ENCODE results near the gene FHDC1. TPM values are rescaled to one million over a fixed set of nuclear protein-coding genes. Genes with fewer than 3 reads are reported as not detected.

Gene FHDC1
- total RNA-seq, 2 experiments from 2014 or later: 0.05 to 0.11 TPM

GRCh38 chr4:152973629-152974467, 37.7 kb downstream of the FHDC1 start:
- DNase-seq (no peak), ATAC-seq (no peak)
- POLR2A ChIA-PET: interaction anchor here (0.9 kb wide), 1 partner anchor 11 kb away, joined by 3 read pairs; no protein-coding TSS in a partner anchor
- intact Hi-C loops (cut with micrococcal nuclease): no loop called here
- no peak for TF ChIP-seq CTCF (IDR thresholded peaks at IDR 0.05)
- Mint-ChIP-seq H3K4me1 (ENCODE audit: low read depth) (no peaks in the 10 kb centered on the region), H3K9me3 (no peaks in the 10 kb centered on the region), H3K4me3 (no peak overlapping the region), H3K27ac (no peak overlapping the region), H3K27me3 (no peaks in the 10 kb centered on the region), H3K36me3 (ENCODE audit: low read depth) (no peaks in the 10 kb centered on the region)
- CTCF ChIA-PET: interaction anchor here (0.9 kb wide), 1 partner anchor 9 kb away, joined by 3 read pairs; no protein-coding TSS in a partner anchor

- ATAC-seq: no peak
Measured at GRCh38 chr4:152974468-152975379, 38.6 kb downstream of the FHDC1 start.

GRCh38 chr4:152975380-152976211, 39.5 kb downstream of the FHDC1 start:
- ChIA-PET POLR2A (no interaction called here), CTCF (no interaction called here)
- ATAC-seq (no peak), DNase-seq (no peak)
- Mint-ChIP-seq H3K4me1 (ENCODE audit: low read depth) (no peaks in the 10 kb centered on the region), H3K27ac (no peak overlapping the region), H3K27me3 (no peaks in the 10 kb centered on the region), H3K9me3 (no peaks in the 10 kb centered on the region), H3K36me3 (ENCODE audit: low read depth) (no peaks in the 10 kb centered on the region), H3K4me3 (no peak overlapping the region)
- TF ChIP-seq CTCF (IDR thresholded peaks at IDR 0.05): no peak
- intact Hi-C loops (cut with micrococcal nuclease): no loop called here

More at GRCh38 chr4:152974468-152975379, 38.6 kb downstream of the FHDC1 start:
- intact Hi-C loops (cut with micrococcal nuclease): no loop called here
- Mint-ChIP-seq H3K4me3 (no peak overlapping the region), H3K36me3 (ENCODE audit: low read depth) (no peaks in the 10 kb centered on the region), H3K4me1 (ENCODE audit: low read depth) (no peaks in the 10 kb centered on the region), H3K27me3 (no peaks in the 10 kb centered on the region), H3K27ac (no peak overlapping the region), H3K9me3 (no peaks in the 10 kb centered on the region)
- DNase-seq: no peak
- ChIA-PET CTCF (interaction anchor here (0.9 kb wide), 1 partner anchor 8 kb away, joined by 3 read pairs; no protein-coding TSS in a partner anchor), POLR2A (no interaction called here)
- TF ChIP-seq CTCF (IDR thresholded peaks at IDR 0.05): no peak

GRCh38 chr4:152976212-152976761, 40.2 kb downstream of the FHDC1 start:
- DNase-seq (no peak), ATAC-seq (no peak)
- ChIA-PET POLR2A (no interaction called here), CTCF (no interaction called here)
- H3K27ac Mint-ChIP-seq: no peak overlapping the region
- TF ChIP-seq CTCF (IDR thresholded peaks at IDR 0.05): no peak
- no peaks in the 10 kb centered on the region for H3K9me3 Mint-ChIP-seq
- H3K4me1 Mint-ChIP-seq (ENCODE audit: low read depth): no peaks in the 10 kb centered on the region
- intact Hi-C loops (cut with micrococcal nuclease): no loop called here
- no peaks in the 10 kb centered on the region for H3K36me3 Mint-ChIP-seq (ENCODE audit: low read depth)
- H3K4me3 Mint-ChIP-seq: no peak overlapping the region
- H3K27me3 Mint-ChIP-seq: no peaks in the 10 kb centered on the region

All from activated CD8-positive, alpha-beta T cell treated with anti-CD3 and anti-CD28 coated beads for 36 hours (primary cell).